ENCODE measurements around the gene IL5RA.

The IL5RA gene

GRCh38 chr3:3082234-3082924 lies 27.8 kb downstream of the IL5RA start:
- Histone ChIP-seq H3K9me3 (ENCODE audit: severe bottlenecking) (no peaks in the 10 kb centered on the region), H3K27ac (no peak overlapping the region), H3K27me3 (ENCODE audit: insufficient read depth, low read depth, severe bottlenecking) (no peaks in the 10 kb centered on the region), H3K4me3 (ENCODE audit: low read depth, low read length) (no peak overlapping the region), H3K36me3 (no peaks in the 10 kb centered on the region)
- no peak for DNase-seq
- TF ChIP-seq CTCF (IDR thresholded peaks at IDR 0.05; ENCODE audit: low read depth, low read length), result no peak

- DNase-seq, result no peak
- H3K27ac ChIP-seq, result no peak overlapping the region
- no peak for TF ChIP-seq CTCF (IDR thresholded peaks at IDR 0.05; ENCODE audit: low read depth, low read length)
- no peaks in the 10 kb centered on the region for H3K27me3 ChIP-seq (ENCODE audit: insufficient read depth, low read depth, severe bottlenecking)
- H3K4me3 ChIP-seq (ENCODE audit: low read depth, low read length), result no peak overlapping the region
- no peaks in the 10 kb centered on the region for H3K36me3 ChIP-seq
- H3K9me3 ChIP-seq (ENCODE audit: severe bottlenecking), result no peaks in the 10 kb centered on the region
Observed at GRCh38 chr3:3081381-3082233, 28.6 kb downstream of the IL5RA start.

GRCh38 chr3:3080309-3080708 lies 29.9 kb downstream of the IL5RA start:
- H3K9me3 ChIP-seq (ENCODE audit: severe bottlenecking), result no peaks in the 10 kb centered on the region
- DNase-seq, result no peak

GRCh38 chr3:3074551-3075257 lies 35.5 kb downstream of the IL5RA start:
- Histone ChIP-seq H3K4me3 (ENCODE audit: low read depth, low read length) (no peak overlapping the region), H3K27me3 (ENCODE audit: insufficient read depth, low read depth, severe bottlenecking) (no peaks in the 10 kb centered on the region), H3K9me3 (ENCODE audit: severe bottlenecking) (no peaks in the 10 kb centered on the region), H3K27ac (no peak overlapping the region), H3K36me3 (no peaks in the 10 kb centered on the region)
- DNase-seq, result no peak
- TF ChIP-seq CTCF (IDR thresholded peaks at IDR 0.05; ENCODE audit: low read depth, low read length), result no peak

More at GRCh38 chr3:3080309-3080708, 29.9 kb downstream of the IL5RA start:
- no peaks in the 10 kb centered on the region for H3K36me3 ChIP-seq
- TF ChIP-seq CTCF (IDR thresholded peaks at IDR 0.05; ENCODE audit: low read depth, low read length), result no peak
- H3K27me3 ChIP-seq (ENCODE audit: insufficient read depth, low read depth, severe bottlenecking), result no peaks in the 10 kb centered on the region
- H3K4me3 ChIP-seq (ENCODE audit: low read depth, low read length), result no peak overlapping the region
- no peak overlapping the region for H3K27ac ChIP-seq

GRCh38 chr3:3071136-3071535 lies 39.0 kb downstream of the IL5RA start:
- no peaks in the 10 kb centered on the region for H3K36me3 ChIP-seq
- no peak overlapping the region for H3K4me3 ChIP-seq (ENCODE audit: low read depth, low read length)
- no peak overlapping the region for H3K27ac ChIP-seq
- no peak for TF ChIP-seq CTCF (IDR thresholded peaks at IDR 0.05; ENCODE audit: low read depth, low read length)
- no peaks in the 10 kb centered on the region for H3K27me3 ChIP-seq (ENCODE audit: insufficient read depth, low read depth, severe bottlenecking)
- DNase-seq, result no peak
- H3K9me3 ChIP-seq (ENCODE audit: severe bottlenecking), result no peaks in the 10 kb centered on the region

Measured in WERI-Rb-1 (cell line).